Measurements from ENCODE around the gene GAB2.

DNA sequence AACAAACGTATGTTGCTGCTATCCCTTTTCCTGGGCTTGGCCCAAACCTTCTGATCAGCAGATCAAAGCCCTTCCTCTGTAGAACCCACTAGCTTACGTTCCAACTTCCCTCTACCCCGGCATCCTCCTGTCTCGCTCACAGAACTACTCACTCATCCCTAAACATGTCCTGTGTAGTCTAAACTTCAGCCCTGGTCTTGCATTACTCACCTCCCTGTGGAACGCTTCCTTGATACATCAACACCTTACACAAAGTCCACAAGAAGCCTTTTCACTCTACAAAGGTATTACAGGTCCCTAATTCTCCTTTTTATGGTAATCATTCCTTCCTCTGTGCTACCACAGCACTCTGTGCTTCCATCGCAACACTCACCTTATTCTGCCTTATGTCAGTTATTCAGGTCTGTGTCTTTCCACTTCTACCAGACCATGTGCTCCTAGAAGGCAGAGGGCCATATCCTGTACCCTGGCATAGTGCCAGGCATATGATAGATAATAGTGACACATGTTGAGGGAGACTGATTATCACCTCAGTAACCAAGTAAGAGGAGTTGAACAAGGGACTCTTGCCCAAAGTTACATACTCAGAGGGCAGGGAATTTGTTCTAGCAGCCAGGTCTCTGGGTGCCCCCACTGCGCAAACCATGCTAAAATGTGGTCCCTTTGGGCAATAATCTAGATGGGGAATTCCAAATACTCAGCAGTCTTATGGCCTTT, 187.3 kb downstream of the GAB2 start:
- TF ChIP-seq, protein P1, sequence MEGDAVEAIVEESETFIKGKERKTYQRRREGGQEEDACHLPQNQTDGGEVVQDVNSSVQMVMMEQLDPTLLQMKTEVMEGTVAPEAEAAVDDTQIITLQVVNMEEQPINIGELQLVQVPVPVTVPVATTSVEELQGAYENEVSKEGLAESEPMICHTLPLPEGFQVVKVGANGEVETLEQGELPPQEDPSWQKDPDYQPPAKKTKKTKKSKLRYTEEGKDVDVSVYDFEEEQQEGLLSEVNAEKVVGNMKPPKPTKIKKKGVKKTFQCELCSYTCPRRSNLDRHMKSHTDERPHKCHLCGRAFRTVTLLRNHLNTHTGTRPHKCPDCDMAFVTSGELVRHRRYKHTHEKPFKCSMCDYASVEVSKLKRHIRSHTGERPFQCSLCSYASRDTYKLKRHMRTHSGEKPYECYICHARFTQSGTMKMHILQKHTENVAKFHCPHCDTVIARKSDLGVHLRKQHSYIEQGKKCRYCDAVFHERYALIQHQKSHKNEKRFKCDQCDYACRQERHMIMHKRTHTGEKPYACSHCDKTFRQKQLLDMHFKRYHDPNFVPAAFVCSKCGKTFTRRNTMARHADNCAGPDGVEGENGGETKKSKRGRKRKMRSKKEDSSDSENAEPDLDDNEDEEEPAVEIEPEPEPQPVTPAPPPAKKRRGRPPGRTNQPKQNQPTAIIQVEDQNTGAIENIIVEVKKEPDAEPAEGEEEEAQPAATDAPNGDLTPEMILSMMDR (IDR thresholded peaks at IDR 0.05; ENCODE audit: poor library complexity): no peak
- TF ChIP-seq EZH2 (IDR thresholded peaks at IDR 0.05; ENCODE audit: borderline replicate concordance) (no peak), EZH2phosphoT487 (IDR thresholded peaks at IDR 0.05; ENCODE audit: low read depth, severe bottlenecking, unreplicated experiment) (no peak)

Data from hepatocyte (in vitro differentiated cells).